ENCODE results near the gene GRIK4. TPM values are rescaled to one million over a fixed set of nuclear protein-coding genes. Genes with fewer than 3 reads are reported as not detected.

GRIK4 gene
- total RNA-seq, 3 donors from 2014 or later = 0.36 to 0.51 TPM; not detected in 1

GRCh38 chr11:120863359-120863758 is 351.8 kb downstream of the GRIK4 start:
- TF ChIP-seq, protein P1, sequence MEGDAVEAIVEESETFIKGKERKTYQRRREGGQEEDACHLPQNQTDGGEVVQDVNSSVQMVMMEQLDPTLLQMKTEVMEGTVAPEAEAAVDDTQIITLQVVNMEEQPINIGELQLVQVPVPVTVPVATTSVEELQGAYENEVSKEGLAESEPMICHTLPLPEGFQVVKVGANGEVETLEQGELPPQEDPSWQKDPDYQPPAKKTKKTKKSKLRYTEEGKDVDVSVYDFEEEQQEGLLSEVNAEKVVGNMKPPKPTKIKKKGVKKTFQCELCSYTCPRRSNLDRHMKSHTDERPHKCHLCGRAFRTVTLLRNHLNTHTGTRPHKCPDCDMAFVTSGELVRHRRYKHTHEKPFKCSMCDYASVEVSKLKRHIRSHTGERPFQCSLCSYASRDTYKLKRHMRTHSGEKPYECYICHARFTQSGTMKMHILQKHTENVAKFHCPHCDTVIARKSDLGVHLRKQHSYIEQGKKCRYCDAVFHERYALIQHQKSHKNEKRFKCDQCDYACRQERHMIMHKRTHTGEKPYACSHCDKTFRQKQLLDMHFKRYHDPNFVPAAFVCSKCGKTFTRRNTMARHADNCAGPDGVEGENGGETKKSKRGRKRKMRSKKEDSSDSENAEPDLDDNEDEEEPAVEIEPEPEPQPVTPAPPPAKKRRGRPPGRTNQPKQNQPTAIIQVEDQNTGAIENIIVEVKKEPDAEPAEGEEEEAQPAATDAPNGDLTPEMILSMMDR (IDR thresholded peaks at IDR 0.05) = no peak
- Histone ChIP-seq H3K9me3 (no peaks in the 10 kb centered on the region), H3K4me1 (ENCODE audit: low read depth) (no peaks in the 10 kb centered on the region), H3K4me3 (no peak overlapping the region), H3K36me3 (ENCODE audit: low read depth) (no peaks in the 10 kb centered on the region)
- no peak for ATAC-seq
- intact Hi-C loops (cut with DNase I, micrococcal nuclease) = no loop called here
- no peak for DNase-seq

GRCh38 chr11:120867024-120867423 is 355.5 kb downstream of the GRIK4 start:
- Histone ChIP-seq H3K36me3 (ENCODE audit: low read depth) (no peaks in the 10 kb centered on the region), H3K4me1 (ENCODE audit: low read depth) (no peaks in the 10 kb centered on the region), H3K4me3 (no peak overlapping the region), H3K9me3 (no peaks in the 10 kb centered on the region)
- intact Hi-C loops (cut with DNase I, micrococcal nuclease) = no loop called here
- DNase-seq = no peak
- TF ChIP-seq, protein P1 (IDR thresholded peaks at IDR 0.05) = no peak
- ATAC-seq = no peak

- no peak for DNase-seq
- Histone ChIP-seq H3K9me3 (no peaks in the 10 kb centered on the region), H3K4me1 (ENCODE audit: low read depth) (no peaks in the 10 kb centered on the region), H3K4me3 (no peak overlapping the region), H3K36me3 (ENCODE audit: low read depth) (no peaks in the 10 kb centered on the region)
- TF ChIP-seq, protein P1 (IDR thresholded peaks at IDR 0.05) = no peak
- intact Hi-C loops (cut with DNase I, micrococcal nuclease) = no loop called here
- ATAC-seq = no peak
These were observed 356.0 kb downstream of the GRIK4 start for GRCh38 chr11:120867531-120867930.

DNA sequence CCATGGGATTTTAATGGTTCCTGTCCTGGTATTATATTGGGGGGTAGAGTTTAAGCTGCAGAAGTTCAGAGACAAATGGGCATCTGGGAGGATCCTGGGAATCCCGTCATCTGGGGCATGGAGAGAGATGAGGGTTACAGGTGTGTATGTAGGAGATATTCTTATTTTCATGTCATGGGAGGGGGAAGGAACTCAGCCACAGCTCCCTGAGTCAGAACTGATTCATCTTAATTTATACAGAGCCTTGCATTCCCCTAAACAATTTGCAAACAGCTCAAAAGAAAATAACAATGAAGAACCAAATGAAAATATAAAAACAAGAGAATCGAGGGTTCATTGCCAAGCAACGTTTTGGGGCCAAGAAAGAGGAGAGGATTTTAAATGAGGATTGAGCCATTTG is 356.4 kb downstream of the GRIK4 start:
- Histone ChIP-seq H3K4me3 (no peak overlapping the region), H3K9me3 (no peaks in the 10 kb centered on the region), H3K36me3 (ENCODE audit: low read depth) (no peaks in the 10 kb centered on the region), H3K4me1 (ENCODE audit: low read depth) (no peaks in the 10 kb centered on the region)
- DNase-seq = no peak
- intact Hi-C loops (cut with DNase I, micrococcal nuclease) = no loop called here
- TF ChIP-seq, protein P1 (IDR thresholded peaks at IDR 0.05) = no peak
- no peak for ATAC-seq

DNA sequence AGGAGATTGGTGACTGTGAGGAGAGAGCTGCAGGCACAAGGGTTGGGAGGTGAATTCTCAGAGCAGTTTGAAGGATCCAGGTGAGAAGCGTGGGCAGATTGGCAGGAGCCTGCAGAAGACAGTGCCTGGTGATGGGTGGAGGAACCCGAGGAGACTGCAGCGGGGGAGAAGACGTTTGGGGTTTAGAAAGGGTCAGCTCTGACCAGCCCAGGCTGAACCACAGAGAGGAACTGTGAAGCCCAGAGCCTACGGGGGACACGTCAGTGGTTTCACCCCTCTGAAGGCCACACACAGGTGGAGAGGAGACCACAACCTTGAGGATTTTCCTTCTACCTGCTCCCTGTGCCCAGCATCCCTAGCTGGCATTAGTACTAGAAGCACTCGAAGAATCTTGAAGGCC is 357.5 kb downstream of the GRIK4 start:
- no peak for ATAC-seq
- no peaks in the 10 kb centered on the region for H3K4me1 ChIP-seq (ENCODE audit: low read depth)
- TF ChIP-seq, protein P1 (IDR thresholded peaks at IDR 0.05) = no peak
- no peaks in the 10 kb centered on the region for H3K9me3 ChIP-seq
- no peaks in the 10 kb centered on the region for H3K36me3 ChIP-seq (ENCODE audit: low read depth)
- DNase-seq = no peak
- H3K4me3 ChIP-seq = no peak overlapping the region
- intact Hi-C loops (cut with DNase I, micrococcal nuclease) = no loop called here

GRCh38 chr11:120869516-120870011 is 358.0 kb downstream of the GRIK4 start:
- Histone ChIP-seq H3K9me3 (no peaks in the 10 kb centered on the region), H3K4me3 (no peak overlapping the region), H3K36me3 (ENCODE audit: low read depth) (no peaks in the 10 kb centered on the region), H3K4me1 (ENCODE audit: low read depth) (no peaks in the 10 kb centered on the region)
- intact Hi-C loops (cut with DNase I, micrococcal nuclease) = no loop called here
- TF ChIP-seq, protein P1 (IDR thresholded peaks at IDR 0.05) = no peak
- ATAC-seq (no peak), DNase-seq (no peak)

All from mucosa of descending colon (tissue), 3 donors.